Left lobe of liver (tissue), 2 donors: ENCODE measurements around the gene FILIP1. TPM values are rescaled to one million over a fixed set of nuclear protein-coding genes. Genes with fewer than 3 reads are reported as not detected.

Experiments used
- ATAC-seq: fragments of 200-7000 bp; cut with Tn5 transposase; one replicate; pipeline ENCODE4 v1.9.1; 2020; ENCODE audit warnings: mild to moderate bottlenecking, moderate library complexity
- DNase-seq: peaks from one replicate; pipeline ENCODE4 v3.0.0-alpha.2; 2020; ENCODE audit warnings: low spot score
- total RNA-seq: library from RNA; stranded (reverse); gene quantifications from one replicate; pipeline ENCODE4 v1.2.1, GENCODE V29; 2021
- donor health status: DM: no; HTN: no; CAD: no; lungs with moderate emphysema.
- donor health status: DM: no; HTN: yes; CAD: no.

The FILIP1 gene
- total RNA-seq, 1 donor from 2014 or later = 1.1 TPM

GRCh38 chr6:75301537-75301936, 192.1 kb downstream of the FILIP1 start:
- DNase-seq = no peak

GRCh38 chr6:75301088-75301487, 192.5 kb downstream of the FILIP1 start:
- DNase-seq = no peak
- ATAC-seq = no peak

More at GRCh38 chr6:75301537-75301936, 192.1 kb downstream of the FILIP1 start:
- ATAC-seq = no peak

GRCh38 chr6:75300531-75300855, 193.1 kb downstream of the FILIP1 start:
- ATAC-seq (no peak), DNase-seq (no peak)

GRCh38 chr6:75299801-75300530, 193.6 kb downstream of the FILIP1 start:
- ATAC-seq (no peak), DNase-seq (no peak)

- no peak for DNase-seq
These were observed 196.5 kb downstream of the FILIP1 start for GRCh38 chr6:75296811-75297779.

GRCh38 chr6:75292555-75292954, 201.0 kb downstream of the FILIP1 start:
- ATAC-seq = no peak

More at GRCh38 chr6:75296811-75297779, 196.5 kb downstream of the FILIP1 start:
- peak; percentile 84 for ATAC-seq

GRCh38 chr6:75291744-75292143, 201.9 kb downstream of the FILIP1 start:
- ATAC-seq (no peak), DNase-seq (no peak)

More at GRCh38 chr6:75292555-75292954, 201.0 kb downstream of the FILIP1 start:
- no peak for DNase-seq

- no peak for DNase-seq
- ATAC-seq = no peak
These were observed 202.3 kb downstream of the FILIP1 start for GRCh38 chr6:75291331-75291730.

- DNase-seq (no peak), ATAC-seq (no peak)
These were observed 203.3 kb downstream of the FILIP1 start for GRCh38 chr6:75290136-75290945.

GRCh38 chr6:75288023-75288422, 205.6 kb downstream of the FILIP1 start:
- DNase-seq (no peak), ATAC-seq (no peak)

- no peak for DNase-seq
- ATAC-seq = no peak
These were observed 206.2 kb downstream of the FILIP1 start for GRCh38 chr6:75287424-75287823.

GRCh38 chr6:75286955-75287354, 206.6 kb downstream of the FILIP1 start:
- ATAC-seq (no peak), DNase-seq (no peak)

- DNase-seq = no peak
- ATAC-seq = no peak
These were observed 208.3 kb downstream of the FILIP1 start for GRCh38 chr6:75285283-75285639.

GRCh38 chr6:75284632-75285282, 208.8 kb downstream of the FILIP1 start, which contains the start of gene TMEM30A:
Gene TMEM30A (minus strand): TSS chr6:75284792. CDS start chr6:75284638, 154 bp downstream.
- DNase-seq (peak; percentile 99), ATAC-seq (peak; percentile 98)

- ATAC-seq (peak; percentile 49), DNase-seq (no peak)
These were observed 209.5 kb downstream of the FILIP1 start for GRCh38 chr6:75283907-75284631.

GRCh38 chr6:75282706-75283105, 210.9 kb downstream of the FILIP1 start:
- no peak for DNase-seq
- no peak for ATAC-seq

GRCh38 chr6:75281653-75282052, 211.9 kb downstream of the FILIP1 start:
- ATAC-seq = no peak
- no peak for DNase-seq

- ATAC-seq (no peak), DNase-seq (no peak)
These were observed 213.3 kb downstream of the FILIP1 start for GRCh38 chr6:75280131-75280855.

- no peak for ATAC-seq
- DNase-seq = no peak
These were observed 214.2 kb downstream of the FILIP1 start for GRCh38 chr6:75279418-75279817.
